ENCODE data around the gene SDK2. TPM values are rescaled to one million over a fixed set of nuclear protein-coding genes. Genes with fewer than 3 reads are reported as not detected.

SDK2 gene
- total and polyA plus RNA-seq, 7 experiments from 2014 or later: 0.64 to 14.1 (median 8.2) TPM

DNA sequence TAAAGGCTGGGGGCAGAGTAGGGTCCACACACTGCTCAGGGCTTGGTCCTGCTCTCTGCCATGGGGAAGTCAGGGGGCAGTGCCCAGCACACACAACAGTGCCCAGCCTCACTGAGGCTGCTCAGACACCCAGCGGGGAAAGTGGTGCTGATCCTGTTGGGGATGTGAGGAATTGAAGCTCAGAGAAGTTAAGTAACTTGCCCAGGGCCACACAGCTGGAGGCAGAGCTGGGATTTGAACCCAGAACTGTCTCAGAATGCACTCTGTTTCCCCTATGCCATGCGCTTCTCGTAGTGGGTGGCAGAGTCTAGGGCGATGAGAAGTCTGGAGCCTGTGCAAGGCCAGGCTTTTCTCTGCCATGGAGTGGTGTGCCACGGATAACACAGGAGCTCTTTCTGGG, 59.3 kb downstream of the SDK2 start:
- Histone ChIP-seq H3K27me3 (ENCODE audit: control insufficient read depth in 2 of 2, insufficient read depth in 2 of 2, low read length in 2 of 2) (no peaks in the 10 kb centered on the region), H3K9me3 (ENCODE audit: control insufficient read depth in 2 of 3, low read length in 3 of 3) (no peaks in the 10 kb centered on the region), H3K27ac (ENCODE audit: low read depth, low read length) (no peak overlapping the region), H3K36me3 (ENCODE audit: control insufficient read depth in 2 of 3, insufficient read depth in 3 of 3, low read length in 3 of 3) (no peaks in the 10 kb centered on the region), H3K4me1 (ENCODE audit: control insufficient read depth in 2 of 2, insufficient read depth in 2 of 2, low read length in 2 of 2) (peaks cover 0 to 11% of the 10 kb centered on the region in 2 donors), H3K4me3 (ENCODE audit: low read length) (no peak overlapping the region)
- CTCF ChIA-PET: interaction anchor here (0.6 to 2.9 kb wide), 4 partner anchors 56 to 126 kb away, joined by 3 to 13 read pairs (median 6); no protein-coding TSS in a partner anchor
- no peak for DNase-seq
- ATAC-seq: no peak
- Mint-ChIP-seq H3K4me3 (no peak overlapping the region), H3K4me1 (peaks cover 16 to 54% (median 45%) of the 10 kb centered on the region in 7 donors), H3K36me3 (peaks cover 0 to 3% (median 0%) of the 10 kb centered on the region in 5 donors), H3K9me3 (peaks cover 0 to 1% (median 0%) of the 10 kb centered on the region in 11 donors), H3K27me3 (no peaks in the 10 kb centered on the region), H3K27ac (peak overlapping the region in 4 of 9 donors; percentile 36 to 82 (median 50))
- POLR2A ChIA-PET: interaction anchor here (0.7 kb wide), 1 partner anchor 96 kb away, joined by 3 read pairs; no protein-coding TSS in a partner anchor
- intact Hi-C loops (cut with micrococcal nuclease): no loop called here

GRCh38 chr17:73584049-73584448, 60.2 kb downstream of the SDK2 start:
- H3K4me3 ChIP-seq (ENCODE audit: low read length): no peak overlapping the region
- POLR2A ChIA-PET: no interaction called here
- Mint-ChIP-seq H3K9me3 (peaks cover 0 to 1% (median 0%) of the 10 kb centered on the region in 11 donors), H3K4me1 (peaks cover 12 to 45% (median 35%) of the 10 kb centered on the region in 7 donors), H3K27me3 (peaks cover 0 to 2% (median 0%) of the 10 kb centered on the region in 5 donors), H3K4me3 (no peak overlapping the region), H3K27ac (peak overlapping the region in 1 of 9 donors; percentile 54), H3K36me3 (peaks cover 0 to 4% (median 0%) of the 10 kb centered on the region in 5 donors)
- H3K27me3 ChIP-seq (ENCODE audit: control insufficient read depth in 2 of 2, insufficient read depth in 2 of 2, low read length in 2 of 2): no peaks in the 10 kb centered on the region
- no peak for ATAC-seq
- H3K4me1 ChIP-seq (ENCODE audit: control insufficient read depth in 2 of 2, insufficient read depth in 2 of 2, low read length in 2 of 2): peaks cover 0 to 4% of the 10 kb centered on the region in 2 donors
- H3K27ac ChIP-seq (ENCODE audit: low read depth, low read length): no peak overlapping the region
- CTCF ChIA-PET: interaction anchor here (0.9 kb wide), 1 partner anchor 154 kb away, joined by 3 read pairs; no protein-coding TSS in a partner anchor
- H3K36me3 ChIP-seq (ENCODE audit: control insufficient read depth in 2 of 3, insufficient read depth in 3 of 3, low read length in 3 of 3): no peaks in the 10 kb centered on the region
- intact Hi-C loops (cut with micrococcal nuclease): no loop called here
- DNase-seq: no peak
- no peaks in the 10 kb centered on the region for H3K9me3 ChIP-seq (ENCODE audit: control insufficient read depth in 2 of 3, low read length in 3 of 3)

DNA sequence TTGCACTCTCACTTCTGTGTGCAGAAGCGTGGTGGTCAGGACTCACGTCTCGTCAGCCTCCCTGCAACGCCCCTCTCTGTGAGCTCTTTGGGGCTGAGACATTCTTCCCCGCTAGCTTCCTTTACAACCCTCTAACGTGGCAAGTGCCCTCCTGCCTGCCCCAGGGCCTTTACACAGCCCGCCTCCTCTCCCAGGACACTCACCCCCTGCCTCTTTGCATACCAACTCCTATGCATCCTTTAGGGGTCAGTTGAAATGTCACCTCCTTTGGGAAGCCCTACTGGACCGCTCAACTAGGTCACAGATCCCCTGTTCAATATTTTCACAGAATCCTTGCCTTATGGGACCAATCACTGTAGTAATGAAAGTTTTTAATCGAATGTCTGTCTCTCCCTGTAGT, 61.4 kb downstream of the SDK2 start:
- ChIA-PET CTCF (no interaction called here), POLR2A (no interaction called here)
- no peaks in the 10 kb centered on the region for H3K4me1 ChIP-seq (ENCODE audit: control insufficient read depth in 2 of 2, insufficient read depth in 2 of 2, low read length in 2 of 2)
- peaks cover 0 to 2% (median 0%) of the 10 kb centered on the region in 5 donors for H3K27me3 Mint-ChIP-seq
- H3K36me3 Mint-ChIP-seq: peaks cover 0 to 4% (median 0%) of the 10 kb centered on the region in 5 donors
- peaks cover 8 to 37% (median 24%) of the 10 kb centered on the region in 7 donors for H3K4me1 Mint-ChIP-seq
- intact Hi-C loops (cut with micrococcal nuclease): no loop called here
- no peak overlapping the region for H3K4me3 ChIP-seq (ENCODE audit: low read length)
- H3K4me3 Mint-ChIP-seq: no peak overlapping the region
- peaks cover 0 to 1% (median 0%) of the 10 kb centered on the region in 11 donors for H3K9me3 Mint-ChIP-seq
- H3K36me3 ChIP-seq (ENCODE audit: control insufficient read depth in 2 of 3, insufficient read depth in 3 of 3, low read length in 3 of 3): no peaks in the 10 kb centered on the region
- ATAC-seq: no peak
- peak overlapping the region in 5 of 9 donors; percentile 25 to 71 (median 36) for H3K27ac Mint-ChIP-seq
- no peaks in the 10 kb centered on the region for H3K27me3 ChIP-seq (ENCODE audit: control insufficient read depth in 2 of 2, insufficient read depth in 2 of 2, low read length in 2 of 2)
- no peak overlapping the region for H3K27ac ChIP-seq (ENCODE audit: low read depth, low read length)
- no peaks in the 10 kb centered on the region for H3K9me3 ChIP-seq (ENCODE audit: control insufficient read depth in 2 of 3, low read length in 3 of 3)
- no peak for DNase-seq

DNA sequence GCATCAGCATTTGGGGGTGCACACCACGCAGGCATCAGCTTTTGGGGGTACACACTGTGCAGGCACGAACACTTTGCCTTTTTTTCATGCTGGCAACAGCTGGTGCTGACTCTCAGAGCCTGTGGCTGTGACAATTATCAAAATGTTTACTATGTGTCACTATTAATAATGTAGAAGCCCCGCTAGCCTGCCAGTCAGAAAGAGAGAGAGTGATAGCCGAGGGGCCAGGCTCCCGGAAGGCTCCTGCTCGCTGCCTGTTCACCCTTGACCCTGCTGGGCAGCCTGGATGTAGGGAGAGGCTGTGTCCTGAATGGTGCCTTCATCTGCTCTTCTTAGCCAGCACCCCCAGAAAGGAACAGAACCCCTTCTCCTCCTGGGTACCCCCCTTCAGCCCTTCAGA, 61.9 kb downstream of the SDK2 start:
- intact Hi-C loops (cut with micrococcal nuclease): no loop called here
- Histone ChIP-seq H3K4me3 (ENCODE audit: low read length) (no peak overlapping the region), H3K27ac (ENCODE audit: low read depth, low read length) (no peak overlapping the region), H3K27me3 (ENCODE audit: control insufficient read depth in 2 of 2, insufficient read depth in 2 of 2, low read length in 2 of 2) (no peaks in the 10 kb centered on the region), H3K9me3 (ENCODE audit: control insufficient read depth in 2 of 3, low read length in 3 of 3) (no peaks in the 10 kb centered on the region), H3K4me1 (ENCODE audit: control insufficient read depth in 2 of 2, insufficient read depth in 2 of 2, low read length in 2 of 2) (no peaks in the 10 kb centered on the region), H3K36me3 (ENCODE audit: control insufficient read depth in 2 of 3, insufficient read depth in 3 of 3, low read length in 3 of 3) (no peaks in the 10 kb centered on the region)
- Mint-ChIP-seq H3K36me3 (peaks cover 0 to 7% (median 0%) of the 10 kb centered on the region in 5 donors), H3K27ac (peak overlapping the region in 4 of 9 donors; percentile 25 to 71 (median 32)), H3K4me1 (peaks cover 8 to 32% (median 20%) of the 10 kb centered on the region in 7 donors), H3K4me3 (no peak overlapping the region), H3K9me3 (peaks cover 0 to 1% (median 0%) of the 10 kb centered on the region in 11 donors), H3K27me3 (peaks cover 0 to 2% (median 0%) of the 10 kb centered on the region in 5 donors)
- CTCF ChIA-PET: no interaction called here
- ATAC-seq (no peak), DNase-seq (no peak)
- POLR2A ChIA-PET: no interaction called here

GRCh38 chr17:73581379-73581778, 62.9 kb downstream of the SDK2 start:
- Mint-ChIP-seq H3K36me3 (peaks cover 0 to 7% (median 0%) of the 10 kb centered on the region in 5 donors), H3K27ac (peak overlapping the region in 2 of 9 donors; percentile 31 to 48), H3K27me3 (peaks cover 0 to 2% (median 0%) of the 10 kb centered on the region in 5 donors), H3K9me3 (peaks cover 0 to 1% (median 0%) of the 10 kb centered on the region in 11 donors), H3K4me1 (peaks cover 8 to 25% (median 13%) of the 10 kb centered on the region in 7 donors), H3K4me3 (no peak overlapping the region)
- no peak for DNase-seq
- Histone ChIP-seq H3K4me3 (ENCODE audit: low read length) (no peak overlapping the region), H3K36me3 (ENCODE audit: control insufficient read depth in 2 of 3, insufficient read depth in 3 of 3, low read length in 3 of 3) (no peaks in the 10 kb centered on the region), H3K9me3 (ENCODE audit: control insufficient read depth in 2 of 3, low read length in 3 of 3) (no peaks in the 10 kb centered on the region), H3K27ac (ENCODE audit: low read depth, low read length) (no peak overlapping the region), H3K4me1 (ENCODE audit: control insufficient read depth in 2 of 2, insufficient read depth in 2 of 2, low read length in 2 of 2) (no peaks in the 10 kb centered on the region), H3K27me3 (ENCODE audit: control insufficient read depth in 2 of 2, insufficient read depth in 2 of 2, low read length in 2 of 2) (no peaks in the 10 kb centered on the region)
- ATAC-seq: no peak
- CTCF ChIA-PET: no interaction called here
- intact Hi-C loops (cut with micrococcal nuclease): no loop called here
- POLR2A ChIA-PET: interaction anchor here (3.2 kb wide), 1 partner anchor 10 kb away, joined by 12 read pairs; no protein-coding TSS in a partner anchor

- H3K9me3 Mint-ChIP-seq: peaks cover 0 to 1% (median 0%) of the 10 kb centered on the region in 11 donors
- peak overlapping the region in 1 of 9 donors; percentile 76 for H3K27ac Mint-ChIP-seq
- Histone ChIP-seq H3K27me3 (ENCODE audit: control insufficient read depth in 2 of 2, insufficient read depth in 2 of 2, low read length in 2 of 2) (no peaks in the 10 kb centered on the region), H3K9me3 (ENCODE audit: control insufficient read depth in 2 of 3, low read length in 3 of 3) (no peaks in the 10 kb centered on the region), H3K4me1 (ENCODE audit: control insufficient read depth in 2 of 2, insufficient read depth in 2 of 2, low read length in 2 of 2) (no peaks in the 10 kb centered on the region), H3K27ac (ENCODE audit: low read depth, low read length) (no peak overlapping the region), H3K4me3 (ENCODE audit: low read length) (no peak overlapping the region), H3K36me3 (ENCODE audit: control insufficient read depth in 2 of 3, insufficient read depth in 3 of 3, low read length in 3 of 3) (no peaks in the 10 kb centered on the region)
- H3K36me3 Mint-ChIP-seq: peaks cover 0 to 7% (median 0%) of the 10 kb centered on the region in 5 donors
- ChIA-PET CTCF (no interaction called here), POLR2A (interaction anchor here (0.6 to 3.2 kb wide), 2 partner anchors 11 to 194 kb away, joined by 4 to 12 read pairs; no protein-coding TSS in a partner anchor)
- DNase-seq (no peak), ATAC-seq (no peak)
- H3K4me3 Mint-ChIP-seq: no peak overlapping the region
- intact Hi-C loops (cut with micrococcal nuclease): no loop called here
- peaks cover 0 to 2% (median 0%) of the 10 kb centered on the region in 5 donors for H3K27me3 Mint-ChIP-seq
- H3K4me1 Mint-ChIP-seq: peaks cover 0 to 27% (median 8%) of the 10 kb centered on the region in 7 donors
Observed at GRCh38 chr17:73580073-73580710, 64.1 kb downstream of the SDK2 start.

All from naive thymus-derived CD4-positive, alpha-beta T cell (primary cell).